ENCODE data around the gene LMCD1.

Gene LMCD1

GRCh38 chr3:8539419-8539818, 37.8 kb downstream of the LMCD1 start:
- DNase-seq = no peak

DNA sequence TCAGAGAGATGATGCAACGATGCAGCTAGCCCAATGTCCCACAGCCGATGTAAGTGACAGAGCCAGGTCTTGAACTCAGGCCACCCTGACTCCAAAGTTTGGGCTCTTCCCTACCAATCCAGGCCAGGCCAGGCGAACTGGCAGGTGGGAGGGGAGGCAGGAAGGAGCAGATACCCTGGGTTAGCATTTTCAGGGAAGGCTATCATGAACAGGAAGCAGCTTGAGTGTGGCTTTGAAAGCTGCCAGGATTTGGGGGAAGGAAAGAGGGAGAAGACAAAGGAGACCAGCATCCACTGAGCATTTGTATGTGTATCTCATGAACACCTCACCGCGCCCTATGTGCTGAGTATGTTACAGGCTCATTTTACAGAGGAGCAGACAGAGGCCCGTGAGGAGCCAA, 38.8 kb downstream of the LMCD1 start:
- DNase-seq = no peak

GRCh38 chr3:8541486-8541885, 39.9 kb downstream of the LMCD1 start:
- no peak for DNase-seq

GRCh38 chr3:8542190-8543135, 40.8 kb downstream of the LMCD1 start:
- DNase-seq = no peak

- no peak for DNase-seq
Observed at GRCh38 chr3:8546609-8547008, 45.0 kb downstream of the LMCD1 start.

GRCh38 chr3:8548502-8549275, 47.1 kb downstream of the LMCD1 start:
- no peak for DNase-seq

- no peak for DNase-seq
Observed at GRCh38 chr3:8549354-8549753, 47.7 kb downstream of the LMCD1 start.

GRCh38 chr3:8550611-8551010, 49.0 kb downstream of the LMCD1 start:
- DNase-seq = no peak

- no peak for DNase-seq
Observed at GRCh38 chr3:8552223-8552762, 50.7 kb downstream of the LMCD1 start.

- no peak for DNase-seq
Observed at GRCh38 chr3:8553405-8553804, 51.8 kb downstream of the LMCD1 start.

DNA sequence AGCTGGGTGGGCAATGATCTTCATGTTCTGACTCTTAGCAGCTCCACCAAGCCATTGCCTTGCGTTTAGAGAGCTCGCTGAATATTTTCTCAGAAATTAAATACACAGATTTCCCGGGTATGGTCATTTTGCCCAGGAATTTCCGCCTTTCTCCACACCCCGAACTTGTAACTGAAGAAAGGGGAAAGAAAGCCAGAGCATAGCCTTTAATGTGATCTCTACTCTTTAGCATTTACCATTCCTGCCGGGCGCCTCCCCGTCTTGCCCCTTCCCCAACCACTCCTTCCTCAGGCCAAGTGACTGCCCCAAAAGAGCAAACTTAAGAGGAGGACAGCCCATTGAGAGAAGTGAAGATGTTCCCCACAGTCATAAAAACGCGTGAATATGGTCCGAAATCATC, 53.1 kb downstream of the LMCD1 start:
- no peak for DNase-seq

GRCh38 chr3:8555113-8555661, 53.6 kb downstream of the LMCD1 start:
- no peak for DNase-seq

DNA sequence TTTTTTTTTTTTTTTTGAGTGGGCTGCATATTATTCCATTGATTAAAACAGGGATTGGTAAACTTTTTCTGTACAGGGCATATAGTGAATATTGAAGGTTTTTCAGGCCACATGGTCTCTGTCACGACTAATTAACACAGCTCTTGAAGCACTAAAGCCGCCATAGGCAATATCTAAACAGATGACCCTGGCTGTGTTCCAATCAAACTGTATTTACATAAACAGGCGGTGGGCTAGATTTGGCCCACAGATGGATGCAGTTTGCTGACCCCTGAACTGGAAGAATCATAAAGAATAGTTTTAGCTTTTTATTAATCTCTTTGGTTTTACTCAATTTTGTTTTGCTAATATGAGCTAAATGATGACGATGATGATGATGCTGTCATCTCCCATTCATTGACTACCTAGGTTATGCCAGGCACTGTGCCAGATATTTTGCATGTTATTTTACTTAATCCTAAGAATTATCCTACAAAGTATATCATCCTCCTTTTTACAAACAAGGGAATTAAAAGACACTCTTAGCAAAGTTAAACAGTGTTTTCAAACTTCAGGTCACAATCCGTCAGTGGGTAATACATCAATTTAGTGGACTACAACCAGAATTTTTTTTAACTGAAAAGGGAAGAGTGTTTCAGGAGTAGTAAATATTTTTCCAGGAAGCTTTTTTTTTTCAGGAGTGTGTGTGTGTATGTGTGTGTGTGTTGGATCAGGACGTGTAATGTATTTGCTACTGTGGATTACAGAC, 54.3 kb downstream of the LMCD1 start:
- no peak for DNase-seq

DNA sequence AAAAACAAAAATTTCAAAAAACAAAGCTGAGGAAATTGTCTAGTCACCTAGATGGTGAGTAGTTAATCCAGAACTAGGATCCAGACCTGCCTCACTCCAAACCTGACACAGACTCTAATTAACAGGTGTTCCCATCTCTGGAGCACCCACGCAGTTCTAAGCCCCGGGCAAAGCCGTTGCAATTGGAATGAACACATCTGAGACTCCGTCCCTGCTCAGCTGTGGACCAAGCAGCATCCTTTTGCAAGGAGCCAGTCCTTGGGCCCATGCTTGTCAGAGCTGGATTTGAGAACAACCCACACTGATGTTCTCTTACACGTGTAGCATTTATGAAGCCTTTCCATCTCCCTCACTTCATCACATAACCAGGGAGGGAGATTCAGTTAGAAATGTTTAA, 54.8 kb downstream of the LMCD1 start:
- DNase-seq = no peak

GRCh38 chr3:8557298-8557697, 55.7 kb downstream of the LMCD1 start:
- DNase-seq = no peak

- no peak for DNase-seq
Observed at GRCh38 chr3:8558645-8559044, 57.0 kb downstream of the LMCD1 start.

GRCh38 chr3:8559351-8559750, 57.7 kb downstream of the LMCD1 start:
- DNase-seq = no peak

DNA sequence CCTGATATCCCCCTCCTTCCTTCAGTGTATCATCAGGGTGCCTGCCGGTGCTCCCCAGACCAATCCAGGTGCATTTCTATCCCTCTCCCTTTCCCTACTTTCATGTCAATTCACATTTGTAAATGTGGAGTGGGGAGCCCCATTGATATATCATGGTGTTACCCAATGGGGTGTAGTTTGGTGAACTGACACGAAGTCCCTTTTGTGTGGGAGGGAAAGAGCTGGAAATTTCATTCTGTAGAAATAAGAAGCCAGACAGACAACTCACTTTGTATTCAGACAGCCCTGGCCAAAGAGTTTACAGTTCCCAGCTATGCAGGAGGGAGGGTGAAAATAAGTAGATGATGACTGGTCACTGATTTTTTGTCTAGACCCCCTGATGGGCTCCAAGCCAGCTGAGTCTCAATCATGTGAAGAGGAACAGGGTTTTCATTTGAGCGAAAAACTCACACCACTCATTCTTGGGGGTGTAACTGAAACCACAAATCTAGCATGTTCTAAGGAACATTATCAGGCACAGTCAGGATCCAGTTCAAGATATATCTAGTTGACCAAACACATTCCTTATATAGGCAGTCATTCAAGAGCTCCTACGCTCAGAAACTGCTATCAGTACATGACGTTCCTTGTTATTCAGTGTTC, 58.9 kb downstream of the LMCD1 start:
- no peak for DNase-seq

DNA sequence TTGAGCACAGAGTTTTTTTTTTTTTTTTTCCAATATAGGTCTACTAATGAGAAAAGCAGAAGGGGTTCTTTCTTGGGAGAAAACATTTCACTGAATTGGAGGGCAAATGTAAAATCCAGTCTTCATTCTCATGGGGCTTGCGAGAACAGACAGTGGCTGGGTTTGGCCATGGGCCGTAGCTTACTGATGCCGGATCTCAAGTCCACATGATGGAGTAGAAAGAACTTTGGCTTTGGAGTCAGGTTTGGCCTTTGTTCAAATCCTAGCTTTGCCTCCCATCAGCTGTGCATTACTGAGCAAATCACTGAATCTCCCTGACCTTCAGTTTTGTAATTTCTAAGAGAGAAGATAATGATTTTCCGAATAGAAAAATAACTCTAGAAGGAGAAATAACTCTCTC, 59.7 kb downstream of the LMCD1 start:
- DNase-seq = no peak

DNA sequence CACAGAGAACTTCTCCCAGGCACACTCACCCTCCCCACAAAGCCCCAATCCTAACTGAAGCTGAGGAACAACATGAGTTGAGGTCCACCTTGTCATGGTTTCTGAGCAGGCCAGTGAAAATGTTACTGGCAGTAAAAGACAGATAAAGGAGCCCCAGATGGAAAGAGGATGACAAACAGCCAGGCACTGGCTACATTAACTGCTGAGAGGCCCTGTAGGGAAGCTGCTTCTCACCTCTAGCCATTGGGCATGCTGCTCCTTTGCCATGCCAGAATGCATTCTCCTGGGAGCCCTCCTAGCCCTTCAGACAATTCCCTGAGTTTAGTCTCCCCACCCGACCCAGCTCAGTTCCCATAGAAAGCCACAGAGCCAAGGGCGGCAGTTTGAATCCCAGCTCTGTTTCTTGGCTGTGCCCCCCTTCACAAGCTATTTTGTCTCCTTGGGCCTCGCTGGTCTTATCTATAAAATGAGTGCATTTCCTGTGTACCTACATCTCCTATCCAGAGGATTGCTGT, 60.5 kb downstream of the LMCD1 start:
- no peak for DNase-seq

DNA sequence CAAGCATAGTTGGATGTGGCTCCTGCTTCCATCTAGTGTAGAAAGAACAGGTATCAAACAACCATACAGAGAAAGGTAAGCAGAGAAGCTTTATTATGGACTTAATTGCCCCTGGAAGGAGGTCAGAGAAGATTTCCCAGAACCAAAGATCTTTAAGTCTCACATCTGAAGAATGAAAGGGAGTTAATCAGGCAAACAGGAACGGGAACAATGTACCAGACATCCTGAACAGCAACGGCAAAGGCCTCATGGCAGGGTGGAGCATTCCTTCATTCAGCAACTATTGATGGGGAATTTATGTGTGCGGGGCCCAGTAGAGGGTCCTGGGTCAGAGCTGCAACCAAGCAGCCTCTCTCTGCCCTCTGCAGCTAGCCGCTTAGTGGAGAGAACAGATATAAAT, 61.5 kb downstream of the LMCD1 start:
- no peak for DNase-seq

DNA sequence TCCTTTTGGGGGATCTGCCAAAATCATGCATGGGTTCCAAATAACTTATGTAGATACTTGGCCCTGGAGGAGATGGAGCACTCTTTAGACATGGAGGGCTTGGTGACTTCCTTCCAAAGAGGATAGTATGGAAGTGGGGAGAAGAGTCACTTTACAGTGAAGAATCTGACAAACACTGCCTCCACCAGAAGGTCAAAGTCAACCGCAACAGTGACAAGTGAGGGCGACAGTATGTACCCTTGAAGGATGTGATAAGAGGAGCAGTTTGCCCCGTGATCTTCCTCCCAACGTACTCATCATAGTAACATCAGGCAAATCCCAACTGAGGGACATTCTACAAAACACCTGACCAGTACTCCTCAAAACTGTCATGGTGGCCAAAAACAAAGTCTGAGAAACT, 62.0 kb downstream of the LMCD1 start:
- no peak for DNase-seq
